Epidermal melanocyte (primary cell): ENCODE measurements around the gene CAPNS2.

Experiments used
- DNase-seq: peaks from one replicate; pipeline ENCODE4 v3.0.0; 2011; ENCODE audit warnings: low spot score; ENCODE audit not compliant: insufficient read length

The CAPNS2 gene

DNA sequence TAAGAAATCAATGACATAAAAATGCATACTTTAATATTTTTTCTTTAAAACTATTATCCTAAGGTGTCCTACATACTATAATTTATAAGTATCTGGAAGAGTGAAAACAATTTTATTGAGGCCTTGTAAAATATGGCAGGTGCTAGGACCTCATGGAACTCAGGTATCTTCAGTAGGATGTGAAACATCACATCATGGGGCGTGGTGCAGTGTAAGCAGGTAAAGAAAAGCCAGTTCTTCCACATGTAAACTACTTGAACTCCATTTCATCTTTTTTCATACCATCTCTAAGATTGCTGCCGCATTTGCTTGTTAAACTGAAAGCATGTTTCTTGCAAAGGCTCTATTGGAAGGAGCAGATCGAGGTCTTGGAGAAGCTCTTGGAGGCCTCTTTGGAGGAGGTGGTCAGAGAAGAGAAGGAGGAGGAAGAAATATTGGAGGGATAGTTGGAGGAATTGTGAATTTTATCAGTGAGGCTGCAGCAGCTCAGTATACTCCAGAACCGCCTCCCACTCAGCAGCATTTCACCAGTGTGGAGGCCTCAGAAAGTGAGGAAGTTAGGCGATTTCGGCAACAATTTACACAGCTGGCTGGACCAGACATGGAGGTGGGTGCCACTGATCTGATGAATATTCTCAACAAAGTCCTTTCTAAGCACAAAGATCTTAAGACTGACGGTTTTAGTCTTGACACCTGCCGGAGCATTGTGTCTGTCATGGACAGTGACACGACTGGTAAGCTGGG lies at the start of gene CAPNS2:
TSS of gene CAPNS2 (plus strand) at position 253 of the 744 bp plus-strand sequence. CDS start at position 326, 73 bp downstream.
- no peak for DNase-seq

DNA sequence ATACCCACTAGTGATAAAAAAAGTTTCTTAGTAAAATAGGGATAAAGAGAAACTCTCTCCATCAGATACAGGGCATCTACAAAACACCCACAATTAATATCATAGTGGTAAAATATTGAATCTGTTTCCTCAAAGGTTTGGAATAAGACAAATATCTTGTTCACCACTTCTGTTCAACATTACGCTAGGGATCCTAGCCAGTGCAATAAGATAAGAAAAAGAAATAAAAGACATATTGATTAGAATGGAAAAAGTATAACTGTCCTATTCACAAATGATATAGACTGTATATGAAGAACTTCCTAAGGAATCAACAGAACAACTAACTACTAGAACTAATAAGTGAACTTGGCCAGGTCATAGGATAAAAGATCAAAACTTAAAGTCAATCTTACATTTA lies 44.7 kb upstream of the CAPNS2 start:
- no peak for DNase-seq

- no peak for DNase-seq
Observed at GRCh38 chr16:55526441-55526840, 40.0 kb upstream of the CAPNS2 start.

GRCh38 chr16:55527885-55528284 lies 38.6 kb upstream of the CAPNS2 start:
- DNase-seq = no peak

- no peak for DNase-seq
Observed at GRCh38 chr16:55529018-55529417, 37.5 kb upstream of the CAPNS2 start.

GRCh38 chr16:55530316-55530856 lies 36.1 kb upstream of the CAPNS2 start:
- no peak for DNase-seq

GRCh38 chr16:55532227-55532626 lies 34.3 kb upstream of the CAPNS2 start:
- no peak for DNase-seq

DNA sequence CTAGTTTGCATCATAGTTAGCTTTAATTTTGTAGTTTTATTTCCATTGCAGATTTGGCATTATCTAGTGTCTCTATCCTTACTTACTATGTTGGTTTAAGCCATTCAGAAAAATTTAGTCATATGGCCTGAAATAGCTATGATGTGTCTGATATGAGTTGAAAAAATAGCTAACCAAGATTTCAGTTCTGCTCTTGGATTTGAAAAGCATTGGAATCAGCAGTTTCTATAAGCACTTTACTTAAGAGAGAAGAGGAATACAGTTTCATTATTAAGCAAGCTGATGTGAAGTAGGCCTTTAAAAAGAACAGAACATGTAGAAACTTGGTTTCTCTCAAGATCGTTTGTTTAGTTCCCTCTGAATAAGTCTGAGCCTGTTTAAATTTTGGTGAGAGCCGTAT lies 31.7 kb upstream of the CAPNS2 start:
- DNase-seq = no peak

DNA sequence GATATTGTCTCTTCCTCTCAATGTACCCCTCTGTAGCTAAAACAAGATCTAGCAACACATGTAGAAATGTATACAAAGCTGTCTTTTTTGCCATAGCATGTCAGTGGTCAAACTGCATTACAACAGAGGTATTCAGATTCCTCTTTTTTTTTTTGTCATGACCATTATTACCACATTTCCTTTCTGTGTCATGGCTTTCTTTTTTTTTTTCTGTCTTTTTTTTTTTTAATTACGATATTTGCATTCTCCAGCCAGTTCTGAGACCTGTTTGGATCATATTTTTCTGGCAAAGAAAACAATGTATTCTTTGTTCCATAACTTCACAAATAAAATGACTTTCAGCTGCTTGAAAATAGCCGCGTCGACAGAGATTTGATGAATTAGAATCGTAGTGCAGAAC lies 27.4 kb upstream of the CAPNS2 start:
- DNase-seq = peak; percentile 16

DNA sequence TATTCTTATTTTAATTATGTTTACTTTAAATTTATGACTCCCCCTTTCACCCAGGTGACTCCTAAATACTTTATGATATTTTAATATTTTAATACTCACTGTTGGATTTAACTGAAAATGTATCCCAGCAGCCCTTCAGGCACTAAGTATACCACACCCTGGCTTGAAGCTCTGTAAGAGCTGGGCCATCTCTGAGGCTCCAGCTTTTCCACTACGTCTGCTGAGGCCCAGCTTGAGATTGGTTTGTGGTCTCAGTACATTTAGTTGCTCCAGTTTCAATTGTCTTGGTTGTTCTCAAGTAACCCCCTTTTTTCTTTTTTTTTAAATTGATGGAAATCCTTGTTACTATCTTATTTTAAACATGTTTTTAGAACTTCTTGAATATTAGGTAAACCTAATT lies 27.0 kb upstream of the CAPNS2 start:
- DNase-seq = no peak

DNA sequence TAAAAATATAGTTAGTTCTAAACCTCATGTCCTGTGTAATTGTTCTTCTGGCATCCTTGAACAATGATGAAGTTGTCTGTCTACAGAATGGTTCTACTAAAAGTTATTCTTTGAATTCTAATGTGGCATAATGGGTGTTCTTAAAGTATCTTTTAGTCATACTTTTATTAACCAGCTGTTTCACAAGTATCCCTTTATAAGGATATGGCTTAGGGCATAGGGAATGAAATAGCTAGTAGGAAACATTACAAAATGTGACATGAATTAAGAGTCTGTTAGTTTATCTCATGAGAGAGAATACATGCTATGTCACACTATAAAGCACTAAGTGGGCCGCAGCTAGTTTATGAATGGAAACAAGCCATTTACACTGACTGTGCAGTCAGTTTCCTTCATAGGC lies 26.3 kb upstream of the CAPNS2 start:
- DNase-seq = peak; percentile 17

DNA sequence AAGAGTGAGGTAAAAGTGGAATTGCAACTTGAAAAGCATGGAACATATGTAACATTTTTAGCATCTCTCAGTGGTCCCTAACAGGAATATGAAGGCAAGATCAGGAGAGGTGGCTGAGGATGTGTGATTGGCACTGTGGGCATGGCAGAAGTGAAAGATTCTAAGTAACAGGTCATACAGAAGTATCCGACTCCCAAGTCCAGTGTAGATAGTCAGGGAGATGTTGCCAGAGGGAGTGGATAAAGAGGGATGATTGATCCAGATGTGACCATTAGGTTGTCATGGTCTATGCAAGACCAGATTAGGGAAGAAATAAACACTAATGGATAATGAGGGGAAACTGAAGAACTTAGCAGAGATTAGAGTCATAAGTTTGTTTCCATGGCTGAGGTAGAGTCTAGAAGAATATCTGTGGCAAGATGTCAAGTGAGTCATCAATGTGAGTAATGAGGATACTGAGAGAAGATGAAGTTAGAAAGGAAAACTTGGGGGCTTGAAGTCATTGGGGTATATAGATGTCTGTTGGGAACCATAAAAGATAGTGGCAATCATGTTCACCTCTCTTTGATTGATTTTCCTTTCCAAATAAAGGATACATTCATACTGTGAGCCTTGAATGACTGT lies 23.9 kb upstream of the CAPNS2 start:
- DNase-seq = no peak

GRCh38 chr16:55543472-55543871 lies 23.0 kb upstream of the CAPNS2 start:
- DNase-seq = peak; percentile 15

DNA sequence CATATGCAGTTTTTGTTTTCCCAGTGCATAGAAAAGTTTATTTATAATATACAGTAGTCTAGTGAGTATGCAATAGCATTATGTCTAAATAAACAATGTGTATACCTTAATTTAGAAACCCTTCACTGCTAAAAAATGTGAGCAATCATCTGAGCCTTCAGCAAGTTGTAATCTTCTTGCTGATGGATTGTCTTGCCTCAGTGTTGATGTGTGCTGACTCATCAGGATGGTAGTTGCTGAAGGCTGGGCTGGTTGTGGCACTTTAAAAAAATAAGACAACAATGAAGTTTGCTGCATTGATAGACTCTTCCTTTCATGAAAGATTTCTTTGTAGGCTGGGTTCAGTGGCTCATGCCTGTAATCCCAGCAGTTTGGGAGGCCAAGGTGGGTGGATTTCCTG lies 13.9 kb upstream of the CAPNS2 start:
- no peak for DNase-seq

GRCh38 chr16:55555436-55555835 lies 11.0 kb upstream of the CAPNS2 start:
- no peak for DNase-seq

DNA sequence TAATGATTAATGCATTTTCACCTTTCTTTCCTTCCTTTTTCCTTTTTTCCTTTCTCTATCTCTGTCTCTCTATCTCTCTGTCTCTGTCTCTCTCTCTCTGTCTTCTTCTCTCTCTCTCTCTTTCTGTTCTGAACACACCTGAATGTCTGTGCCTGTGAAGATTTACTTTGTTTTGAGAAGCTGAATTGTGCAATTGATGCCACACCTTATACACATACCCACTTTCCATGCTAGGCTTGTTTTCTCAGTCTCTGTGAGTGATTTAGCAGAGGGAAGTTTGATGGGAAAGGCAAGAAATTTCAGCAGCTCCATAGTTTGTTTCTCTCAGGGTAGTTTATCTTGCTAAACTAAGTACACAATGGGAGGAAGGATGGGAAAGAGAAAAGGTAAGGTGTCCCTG lies 9.3 kb upstream of the CAPNS2 start:
- no peak for DNase-seq

GRCh38 chr16:55559233-55559632 lies 7.3 kb upstream of the CAPNS2 start:
- no peak for DNase-seq

DNA sequence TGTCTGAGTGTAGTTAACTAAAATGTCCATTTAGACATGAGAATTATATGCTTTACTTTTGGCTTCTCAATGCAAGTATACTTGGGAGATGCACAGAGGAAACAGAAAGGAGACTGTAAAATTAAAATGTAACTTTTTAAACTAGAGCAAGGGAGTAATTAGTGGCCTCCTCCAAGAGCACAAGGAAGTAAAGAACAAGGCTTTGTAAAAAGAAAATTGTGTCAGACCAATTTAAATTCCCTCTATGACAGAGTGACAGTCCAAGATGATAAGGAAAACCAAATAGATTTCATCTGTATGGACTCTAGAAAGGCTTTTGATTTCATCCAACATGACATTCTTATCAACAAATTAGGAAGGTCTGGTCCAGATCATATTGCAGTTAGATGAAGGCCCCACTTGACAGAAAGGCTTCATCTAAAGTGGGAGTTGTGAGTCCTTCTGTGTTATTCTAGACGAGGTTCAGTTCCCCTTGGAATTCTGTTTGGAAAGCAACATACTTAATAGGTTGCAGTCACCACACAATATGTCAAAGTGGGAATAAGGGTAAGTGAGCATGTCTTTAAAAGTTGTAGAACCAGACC lies 6.5 kb upstream of the CAPNS2 start:
- no peak for DNase-seq

DNA sequence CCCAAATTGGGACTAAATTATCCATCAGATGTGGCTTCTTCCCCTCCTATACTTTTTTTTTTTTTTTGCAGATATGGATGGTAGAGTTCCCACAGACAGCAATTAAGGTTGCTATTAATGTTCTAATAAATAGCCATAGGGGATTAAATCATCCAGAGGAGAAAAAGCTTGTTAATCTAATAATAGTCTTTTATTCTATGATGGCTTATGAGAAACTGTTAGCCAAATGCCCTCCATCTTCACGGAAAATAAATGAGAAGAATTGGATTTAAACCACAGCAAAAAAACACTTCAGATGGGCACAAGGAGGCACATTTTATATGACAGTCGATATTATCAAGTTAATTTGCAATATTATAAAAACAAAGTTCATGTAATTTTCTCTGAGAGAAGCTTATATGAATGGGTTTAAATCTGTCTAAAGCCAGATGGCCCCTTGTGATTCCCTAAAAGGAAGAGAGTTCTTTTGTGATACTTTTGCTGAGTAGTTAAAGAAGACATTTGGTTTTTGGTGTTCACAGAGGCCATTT lies 5.1 kb upstream of the CAPNS2 start:
- DNase-seq = no peak

DNA sequence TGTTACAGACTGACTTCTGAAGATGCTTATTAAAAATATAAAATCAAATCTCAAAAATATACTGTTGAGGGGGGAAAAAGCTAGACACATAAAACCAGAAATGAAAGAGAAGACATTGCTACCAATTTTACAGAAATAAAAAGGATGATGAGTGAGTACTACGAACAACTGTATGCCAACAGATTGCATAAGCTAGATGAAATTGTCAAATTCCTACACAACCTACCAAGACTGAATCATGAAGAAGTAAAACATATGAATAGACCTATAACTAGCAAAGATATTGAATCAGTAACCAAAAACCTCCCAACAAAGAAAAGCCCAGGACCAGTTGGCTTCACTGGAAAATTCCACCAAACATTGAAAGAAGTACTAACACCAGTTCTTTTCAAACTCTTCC lies 3.5 kb upstream of the CAPNS2 start:
- DNase-seq = no peak

- no peak for DNase-seq
Observed at GRCh38 chr16:55563797-55564196, 2.7 kb upstream of the CAPNS2 start.

GRCh38 chr16:55565086-55565485 lies 1.4 kb upstream of the CAPNS2 start:
- DNase-seq = no peak
